ENCODE measurements around the gene RALGAPA2. TPM values are rescaled to one million over a fixed set of nuclear protein-coding genes. Genes with fewer than 3 reads are reported as not detected.
A peak's percentile ranks its signal among the peaks of the same experiment; 100 is the strongest.

The RALGAPA2 gene
- total RNA-seq, 3 donors from 2014 or later = 34.6 to 74.1 (median 46.0) TPM

- Histone ChIP-seq H3K27ac (peak overlapping the region in 1 of 2 donors; percentile 54), H3K9me3 (no peaks in the 10 kb centered on the region), H3K27me3 (no peaks in the 10 kb centered on the region), H3K4me3 (no peak overlapping the region), H3K36me3 (no peaks in the 10 kb centered on the region), H3K4me1 (no peaks in the 10 kb centered on the region)
- TF ChIP-seq CTCF (IDR thresholded peaks at IDR 0.05) (no peak), POLR2AphosphoS5 (IDR thresholded peaks at IDR 0.05) (no peak), POLR2A (IDR thresholded peaks at IDR 0.05) (no peak)
- intact Hi-C loops (cut with DNase I; ENCODE audit: low total_unique reads) = no loop called here
- DNase-seq (ENCODE audit: low spot score in 2 of 2) = no peak
These were observed 21.5 kb upstream of the RALGAPA2 start for GRCh38 chr20:20733943-20734342.

GRCh38 chr20:20732641-20733040, 20.2 kb upstream of the RALGAPA2 start:
- Histone ChIP-seq H3K36me3 (no peaks in the 10 kb centered on the region), H3K4me1 (no peaks in the 10 kb centered on the region), H3K4me3 (no peak overlapping the region), H3K27me3 (no peaks in the 10 kb centered on the region), H3K27ac (peak overlapping the region; percentile 31 to 65), H3K9me3 (no peaks in the 10 kb centered on the region)
- no peak for DNase-seq (ENCODE audit: low spot score in 2 of 2)
- intact Hi-C loops (cut with DNase I; ENCODE audit: low total_unique reads) = no loop called here
- TF ChIP-seq CTCF (IDR thresholded peaks at IDR 0.05) (no peak), POLR2AphosphoS5 (IDR thresholded peaks at IDR 0.05) (no peak), POLR2A (IDR thresholded peaks at IDR 0.05) (no peak)

GRCh38 chr20:20731945-20732296, 19.5 kb upstream of the RALGAPA2 start:
- no peak overlapping the region for H3K27ac ChIP-seq
- no peak for DNase-seq (ENCODE audit: low spot score in 2 of 2)
- no peaks in the 10 kb centered on the region for H3K9me3 ChIP-seq
- H3K36me3 ChIP-seq = no peaks in the 10 kb centered on the region
- intact Hi-C loops (cut with DNase I; ENCODE audit: low total_unique reads) = no loop called here
- no peaks in the 10 kb centered on the region for H3K27me3 ChIP-seq
- no peaks in the 10 kb centered on the region for H3K4me1 ChIP-seq
- TF ChIP-seq POLR2A (IDR thresholded peaks at IDR 0.05) (no peak), CTCF (IDR thresholded peaks at IDR 0.05) (no peak), POLR2AphosphoS5 (IDR thresholded peaks at IDR 0.05) (no peak)
- H3K4me3 ChIP-seq = no peak overlapping the region

- H3K36me3 ChIP-seq = no peaks in the 10 kb centered on the region
- H3K4me3 ChIP-seq = no peak overlapping the region
- peak overlapping the region; percentile 45 to 81 for H3K27ac ChIP-seq
- no peak for DNase-seq (ENCODE audit: low spot score in 2 of 2)
- no peaks in the 10 kb centered on the region for H3K27me3 ChIP-seq
- H3K9me3 ChIP-seq = no peaks in the 10 kb centered on the region
- H3K4me1 ChIP-seq = no peaks in the 10 kb centered on the region
- TF ChIP-seq POLR2A (IDR thresholded peaks at IDR 0.05) = no peak
- TF ChIP-seq CTCF (IDR thresholded peaks at IDR 0.05) = no peak
- no peak for TF ChIP-seq POLR2AphosphoS5 (IDR thresholded peaks at IDR 0.05)
- intact Hi-C loops (cut with DNase I; ENCODE audit: low total_unique reads) = no loop called here
These were observed 18.8 kb upstream of the RALGAPA2 start for GRCh38 chr20:20731000-20731944.

- Histone ChIP-seq H3K4me1 (no peaks in the 10 kb centered on the region), H3K27ac (no peak overlapping the region), H3K36me3 (no peaks in the 10 kb centered on the region), H3K4me3 (no peak overlapping the region), H3K27me3 (no peaks in the 10 kb centered on the region), H3K9me3 (no peaks in the 10 kb centered on the region)
- intact Hi-C loops (cut with DNase I; ENCODE audit: low total_unique reads) = no loop called here
- no peak for TF ChIP-seq CTCF (IDR thresholded peaks at IDR 0.05)
- TF ChIP-seq POLR2AphosphoS5 (IDR thresholded peaks at IDR 0.05) = no peak
- TF ChIP-seq POLR2A (IDR thresholded peaks at IDR 0.05) = no peak
- DNase-seq (ENCODE audit: low spot score in 2 of 2) = no peak
These were observed 17.1 kb upstream of the RALGAPA2 start for GRCh38 chr20:20729563-20729962.

Data from breast epithelium (tissue), 4 donors.